Myocyte (in vitro differentiated cells): Measurements from ENCODE around the gene GARIN5B. TPM values are rescaled to one million over a fixed set of nuclear protein-coding genes. Genes with fewer than 3 reads are reported as not detected.

ENCODE experiments used
- DNase-seq: peaks from one replicate; pipeline ENCODE4 v3.0.0-alpha.2; 2012; ENCODE audit warnings: low read depth
- total RNA-seq: library from RNA; depleted of rRNA; stranded (reverse); fragments of >200 nt; gene quantifications from 2 replicates; pipeline ENCODE4 v1.2.3, GENCODE V29; 2014

Gene GARIN5B
- total RNA-seq, 1 donor from 2014 or later: not detected

- no peak for DNase-seq
Measured at GRCh38 chr19:55372316-55373081, 9.4 kb upstream of the GARIN5B start.

GRCh38 chr19:55370305-55370988 is 7.4 kb upstream of the GARIN5B start, which contains the start of gene IL11:
Gene IL11 (minus strand): TSS chr19:55370463. CDS start chr19:55370310, 153 bp downstream.
- DNase-seq: no peak

- DNase-seq: peak; percentile 40
Measured at GRCh38 chr19:55369653-55370304, 6.7 kb upstream of the GARIN5B start.

GRCh38 chr19:55368701-55369563 is 5.9 kb upstream of the GARIN5B start:
- no peak for DNase-seq

GRCh38 chr19:55368106-55368505 is 5.0 kb upstream of the GARIN5B start:
- DNase-seq: no peak

GRCh38 chr19:55366790-55367189 is 3.7 kb upstream of the GARIN5B start:
- no peak for DNase-seq

- no peak for DNase-seq
Measured at GRCh38 chr19:55365964-55366363, 2.9 kb upstream of the GARIN5B start.

GRCh38 chr19:55365245-55365644 is 2.2 kb upstream of the GARIN5B start:
- DNase-seq: no peak

- no peak for DNase-seq
Measured at GRCh38 chr19:55362174-55362989, 678 bp downstream of the GARIN5B start.

- DNase-seq: no peak
Measured at GRCh38 chr19:55360902-55361301, 2.2 kb downstream of the GARIN5B start.

- DNase-seq: no peak
Measured at GRCh38 chr19:55358943-55359908, 3.8 kb downstream of the GARIN5B start.

GRCh38 chr19:55358493-55358892 is 4.6 kb downstream of the GARIN5B start:
- no peak for DNase-seq

- no peak for DNase-seq
Measured at GRCh38 chr19:55355213-55355821, 7.7 kb downstream of the GARIN5B start.

GRCh38 chr19:55354698-55355212 is 8.3 kb downstream of the GARIN5B start, which contains the start of gene COX6B2:
Gene COX6B2 (minus strand): TSS chr19:55354719. CDS start chr19:55354521, 198 bp downstream.
- DNase-seq: no peak

- peak; percentile 44 for DNase-seq
Measured at GRCh38 chr19:55353803-55354697, 9.0 kb downstream of the GARIN5B start.

- no peak for DNase-seq
Measured at GRCh38 chr19:55353356-55353802, 9.7 kb downstream of the GARIN5B start.

GRCh38 chr19:55352549-55353145 is 10.4 kb downstream of the GARIN5B start:
- DNase-seq: no peak
